HG02840 (cell line): Measurements from ENCODE around the gene NUAK2.

Source experiments
- ATAC-seq: cut with Tn5 transposase; IDR thresholded peaks from one replicate; pipeline ENCODE4 v1.9.1; 2021; ENCODE audit warnings: mild to moderate bottlenecking, moderate library complexity, moderate number of reproducible peaks; ENCODE audit not compliant: unreplicated experiment, low FRiP score

The NUAK2 gene

GRCh38 chr1:205348554-205349487 is 27.3 kb upstream of the NUAK2 start:
- no peak for ATAC-seq

GRCh38 chr1:205346956-205347574 is 25.5 kb upstream of the NUAK2 start:
- ATAC-seq = no peak

- no peak for ATAC-seq
Observed at GRCh38 chr1:205345761-205346160, 24.2 kb upstream of the NUAK2 start.

GRCh38 chr1:205344066-205344928 is 22.8 kb upstream of the NUAK2 start:
- no peak for ATAC-seq

GRCh38 chr1:205343431-205344065 is 22.0 kb upstream of the NUAK2 start:
- no peak for ATAC-seq

GRCh38 chr1:205342986-205343385 is 21.4 kb upstream of the NUAK2 start:
- ATAC-seq = no peak

GRCh38 chr1:205340676-205341075 is 19.1 kb upstream of the NUAK2 start:
- no peak for ATAC-seq

- ATAC-seq = no peak
Observed at GRCh38 chr1:205339717-205340116, 18.2 kb upstream of the NUAK2 start.

GRCh38 chr1:205339197-205339702 is 17.7 kb upstream of the NUAK2 start:
- no peak for ATAC-seq

- no peak for ATAC-seq
Observed at GRCh38 chr1:205338011-205338410, 16.5 kb upstream of the NUAK2 start.

GRCh38 chr1:205337481-205337880 is 15.9 kb upstream of the NUAK2 start:
- no peak for ATAC-seq

- ATAC-seq = no peak
Observed at GRCh38 chr1:205335692-205336091, 14.1 kb upstream of the NUAK2 start.

- ATAC-seq = no peak
Observed at GRCh38 chr1:205332015-205332791, 10.7 kb upstream of the NUAK2 start.

GRCh38 chr1:205330150-205330549 is 8.6 kb upstream of the NUAK2 start:
- ATAC-seq = no peak

GRCh38 chr1:205329719-205330118 is 8.2 kb upstream of the NUAK2 start:
- no peak for ATAC-seq

- no peak for ATAC-seq
Observed at GRCh38 chr1:205328476-205328875, 6.9 kb upstream of the NUAK2 start.

- ATAC-seq = no peak
Observed at GRCh38 chr1:205326812-205327466, 5.4 kb upstream of the NUAK2 start.

GRCh38 chr1:205325334-205325884 is 3.9 kb upstream of the NUAK2 start:
- ATAC-seq = no peak

- ATAC-seq = no peak
Observed at GRCh38 chr1:205324781-205325180, 3.2 kb upstream of the NUAK2 start.
